ENCODE results near the gene OR2W1.
A peak's percentile ranks its signal among the peaks of the same experiment; 100 is the strongest.

Gene OR2W1, protein sequence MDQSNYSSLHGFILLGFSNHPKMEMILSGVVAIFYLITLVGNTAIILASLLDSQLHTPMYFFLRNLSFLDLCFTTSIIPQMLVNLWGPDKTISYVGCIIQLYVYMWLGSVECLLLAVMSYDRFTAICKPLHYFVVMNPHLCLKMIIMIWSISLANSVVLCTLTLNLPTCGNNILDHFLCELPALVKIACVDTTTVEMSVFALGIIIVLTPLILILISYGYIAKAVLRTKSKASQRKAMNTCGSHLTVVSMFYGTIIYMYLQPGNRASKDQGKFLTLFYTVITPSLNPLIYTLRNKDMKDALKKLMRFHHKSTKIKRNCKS

DNA sequence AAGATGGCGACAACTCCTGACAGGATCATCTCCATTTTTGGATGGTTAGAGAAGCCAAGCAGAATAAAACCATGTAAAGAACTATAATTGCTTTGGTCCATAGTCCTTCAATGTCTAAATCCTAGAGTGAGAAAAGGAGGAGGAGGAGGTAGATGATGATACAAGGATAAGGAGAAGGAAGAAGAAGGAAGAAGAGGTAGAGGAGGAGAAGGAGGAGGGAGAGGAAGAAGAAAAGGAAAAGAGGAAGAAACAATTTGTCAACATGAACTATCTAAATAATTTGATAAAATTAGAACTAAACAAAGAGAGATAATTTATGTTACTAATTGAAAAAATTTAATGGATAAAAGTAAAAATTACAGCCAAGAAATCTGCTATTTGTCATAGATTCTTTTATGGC, at the start of gene OR2W1:
Gene OR2W1 (minus strand): TSS at position 101 of the 400 bp plus-strand sequence. CDS start 0 bp downstream, at position 101.
- DNase-seq (ENCODE audit: low read depth in 1 of 2, low spot score in 1 of 2): no peak

DNA sequence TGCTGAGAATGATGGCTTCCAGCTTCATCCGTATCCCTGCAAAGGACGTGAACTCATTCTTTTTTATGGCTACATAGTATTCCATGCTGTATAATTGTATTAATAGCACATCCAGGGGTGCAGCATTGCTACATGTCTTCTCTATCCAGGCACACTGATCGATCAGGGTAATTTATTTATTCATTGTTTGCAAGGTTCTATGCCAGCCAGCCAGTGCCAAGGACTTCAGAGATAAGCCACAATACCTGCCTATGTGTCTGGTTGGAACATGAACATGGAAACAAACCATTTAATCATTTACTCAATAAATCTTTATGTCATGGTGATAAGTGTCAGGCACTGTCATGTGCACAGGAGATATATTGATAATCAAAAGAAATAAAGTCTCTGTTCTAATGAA, 48.0 kb upstream of the OR2W1 start:
- no peak for DNase-seq (ENCODE audit: low read depth in 1 of 2, low spot score in 1 of 2)

DNA sequence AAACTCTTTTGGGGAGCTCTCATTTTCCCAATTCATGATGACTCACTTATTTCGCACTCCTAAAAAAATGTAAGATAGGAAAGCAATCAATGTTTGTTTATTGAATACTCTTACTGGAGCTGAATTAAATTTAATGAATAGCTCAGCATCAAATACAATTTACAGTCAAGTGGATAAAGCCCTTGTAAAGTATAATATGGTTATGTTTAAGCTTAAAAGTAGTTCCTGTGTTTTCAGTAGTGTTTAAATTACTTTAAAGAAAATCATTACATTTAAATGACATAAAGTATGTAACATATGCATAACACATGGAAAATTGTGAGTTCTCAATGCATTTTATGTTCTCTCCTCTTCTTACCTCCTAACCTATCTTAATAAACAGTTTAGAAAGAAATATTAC, 42.2 kb upstream of the OR2W1 start, which contains the start of gene OR2B3:
Gene OR2B3 (minus strand): TSS at position 101 of the 400 bp plus-strand sequence. CDS start 65 bp downstream, at position 36.
- no peak for DNase-seq (ENCODE audit: low read depth in 1 of 2, low spot score in 1 of 2)

DNA sequence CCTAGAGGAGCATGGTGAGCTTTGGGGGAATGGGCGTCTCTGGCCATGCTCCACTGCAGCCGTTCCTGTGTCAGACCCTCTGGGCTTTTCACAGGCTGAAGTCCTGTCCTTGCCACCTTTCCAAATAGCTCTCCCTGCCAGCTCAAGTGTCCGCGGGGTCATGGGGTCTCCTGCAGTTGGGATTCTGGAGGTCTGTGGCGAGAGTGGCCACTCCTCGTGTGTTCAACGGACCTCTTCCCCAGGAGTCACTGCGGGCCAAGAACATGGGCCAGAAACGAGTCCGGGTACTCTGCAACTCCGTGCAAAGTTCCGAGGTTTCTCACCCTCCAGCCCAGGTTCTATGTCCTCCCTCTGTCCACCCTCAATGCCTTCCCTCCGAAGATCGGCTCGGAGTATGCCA, 37.5 kb upstream of the OR2W1 start:
- no peak for DNase-seq (ENCODE audit: low read depth in 1 of 2, low spot score in 1 of 2)

DNA sequence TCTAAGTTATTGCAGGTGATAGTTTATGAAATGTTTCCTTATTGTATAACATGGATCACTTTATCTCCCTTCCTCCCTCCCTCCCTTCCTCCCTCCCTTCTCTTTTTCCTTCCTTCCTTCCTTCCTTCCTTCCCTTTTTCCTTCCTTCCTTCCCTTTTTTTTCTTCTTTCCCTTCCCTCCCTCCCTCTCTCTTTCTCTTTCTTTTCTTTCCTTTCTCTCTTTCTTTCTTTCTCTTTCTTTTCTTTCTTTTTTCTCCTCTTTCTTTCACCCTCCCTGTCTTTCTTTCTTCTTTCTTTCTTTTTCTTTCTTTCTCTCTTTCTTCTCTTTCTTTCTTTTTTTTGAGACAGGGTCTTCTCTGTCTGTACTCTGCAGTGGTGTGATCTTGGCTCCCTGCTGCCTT, 36.3 kb upstream of the OR2W1 start:
- no peak for DNase-seq (ENCODE audit: low read depth in 1 of 2, low spot score in 1 of 2)

DNA sequence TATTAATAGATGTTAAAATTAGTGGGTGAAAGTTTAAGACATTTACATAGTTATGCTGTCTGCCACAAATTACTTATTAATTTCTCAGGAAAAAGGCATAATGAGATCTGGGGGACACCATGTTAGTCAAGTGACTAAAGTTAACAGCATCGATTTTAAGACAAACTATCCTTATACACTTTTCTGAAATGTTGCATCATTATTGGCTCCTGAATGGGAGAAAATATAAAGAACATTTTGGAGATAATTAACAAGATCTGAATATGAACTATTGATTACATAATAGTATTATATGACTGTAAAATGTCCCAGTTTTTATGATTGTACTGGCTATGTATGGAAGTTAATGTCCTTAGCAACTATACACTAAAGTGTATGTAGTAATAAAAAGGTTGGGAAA, 34.2 kb upstream of the OR2W1 start:
- no peak for DNase-seq (ENCODE audit: low read depth in 1 of 2, low spot score in 1 of 2)

DNA sequence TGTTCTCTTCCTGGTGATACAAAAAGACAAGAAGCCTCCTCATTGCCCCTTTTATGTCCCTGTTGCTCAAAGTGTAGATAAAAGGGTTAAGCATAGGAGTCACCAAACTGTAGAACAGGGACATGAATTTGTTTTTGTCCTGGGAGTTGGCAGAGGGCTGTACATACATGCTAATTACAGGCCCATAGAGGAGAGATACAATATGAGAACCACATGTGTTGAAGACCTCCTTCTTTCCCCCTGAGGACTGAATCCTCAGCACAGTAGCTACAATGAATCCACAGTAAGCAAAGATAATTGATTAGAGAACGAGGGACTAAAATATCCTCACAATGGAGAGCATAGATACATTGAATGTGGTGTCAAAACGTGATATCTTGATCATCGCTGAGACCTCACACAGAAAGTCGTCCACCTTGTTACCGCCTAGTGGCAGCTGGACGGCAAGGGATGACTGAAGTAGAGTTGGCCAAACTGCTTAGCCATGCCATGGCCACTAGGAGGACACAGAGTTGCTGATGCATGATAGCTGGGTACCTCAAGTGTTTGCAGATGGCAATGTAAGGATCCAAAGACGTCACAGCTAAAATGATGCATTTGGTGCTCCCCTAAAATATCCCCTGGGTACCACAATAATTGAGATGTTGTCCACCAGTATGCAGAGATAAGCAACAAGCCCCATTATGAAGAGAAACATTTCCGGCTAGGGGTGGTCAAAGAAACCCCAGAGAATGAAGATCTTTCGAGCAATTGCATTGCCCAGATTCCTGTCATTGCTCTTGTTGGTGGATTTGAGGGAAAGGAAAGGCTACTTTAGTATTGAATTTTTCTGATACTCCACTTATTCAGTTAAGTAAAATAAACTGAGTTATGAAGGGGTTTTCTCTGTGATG, 27.1 kb upstream of the OR2W1 start:
- no peak for DNase-seq (ENCODE audit: low read depth in 1 of 2, low spot score in 1 of 2)

DNA sequence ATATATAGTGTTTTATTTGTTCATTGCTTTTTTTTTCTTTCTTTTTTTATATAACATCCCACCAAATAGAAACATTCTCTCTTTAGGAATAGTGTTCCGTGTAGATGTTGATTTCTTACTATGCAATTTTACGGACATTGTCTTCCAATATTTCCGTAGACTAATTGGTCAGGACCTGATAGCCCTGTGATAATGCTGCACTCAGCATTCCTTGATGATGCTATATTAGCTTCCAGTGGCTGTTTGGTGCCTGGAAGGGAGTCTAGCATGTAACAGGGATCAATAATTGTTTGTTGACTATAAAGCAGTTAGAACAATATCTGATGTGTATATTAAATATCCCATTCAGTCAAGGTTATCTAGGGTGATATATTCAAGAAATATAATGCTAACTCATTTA, 6.7 kb upstream of the OR2W1 start:
- DNase-seq (ENCODE audit: low read depth in 1 of 2, low spot score in 1 of 2): no peak

DNA sequence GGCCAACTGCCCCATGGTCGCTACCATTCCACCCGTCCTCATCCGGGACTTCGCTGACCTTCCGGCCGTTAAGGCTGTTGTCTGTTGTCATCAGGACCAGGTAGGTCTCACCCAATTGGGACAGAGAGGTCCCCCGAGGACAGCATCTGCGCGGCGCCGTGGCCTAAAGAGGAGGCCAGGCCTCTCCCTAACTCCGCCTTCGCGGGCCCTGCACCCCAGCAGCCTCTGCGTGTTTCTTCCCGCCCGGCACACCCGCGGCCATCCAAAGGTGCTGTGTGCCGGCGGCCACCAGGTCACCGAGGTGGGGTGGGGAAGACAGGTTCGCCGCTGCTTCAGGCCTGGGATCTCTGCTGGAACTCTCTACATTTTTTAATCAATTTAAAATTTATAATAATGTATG, 9.0 kb downstream of the OR2W1 start:
- DNase-seq (ENCODE audit: low read depth in 1 of 2, low spot score in 1 of 2): no peak

DNA sequence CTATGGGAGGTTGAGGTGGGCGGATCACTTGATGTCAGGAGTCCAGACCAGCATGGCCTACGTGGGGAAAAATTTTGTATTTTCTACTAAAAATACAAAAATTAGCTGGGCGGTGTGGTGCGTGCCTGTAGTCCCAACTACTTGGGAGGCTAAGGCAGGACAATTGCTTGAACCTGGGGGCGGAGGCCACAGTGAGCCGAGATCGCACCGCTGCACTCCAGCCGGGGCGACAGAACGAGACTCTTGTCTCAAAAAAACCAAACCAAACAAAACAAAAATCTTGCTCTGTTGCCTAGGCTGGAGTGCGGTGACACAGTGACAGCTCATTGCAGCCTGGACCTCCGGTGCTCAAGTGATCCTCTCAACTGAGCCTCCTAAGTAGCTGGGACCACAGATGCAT, 16.2 kb downstream of the OR2W1 start:
- DNase-seq (ENCODE audit: low read depth in 1 of 2, low spot score in 1 of 2): no peak

DNA sequence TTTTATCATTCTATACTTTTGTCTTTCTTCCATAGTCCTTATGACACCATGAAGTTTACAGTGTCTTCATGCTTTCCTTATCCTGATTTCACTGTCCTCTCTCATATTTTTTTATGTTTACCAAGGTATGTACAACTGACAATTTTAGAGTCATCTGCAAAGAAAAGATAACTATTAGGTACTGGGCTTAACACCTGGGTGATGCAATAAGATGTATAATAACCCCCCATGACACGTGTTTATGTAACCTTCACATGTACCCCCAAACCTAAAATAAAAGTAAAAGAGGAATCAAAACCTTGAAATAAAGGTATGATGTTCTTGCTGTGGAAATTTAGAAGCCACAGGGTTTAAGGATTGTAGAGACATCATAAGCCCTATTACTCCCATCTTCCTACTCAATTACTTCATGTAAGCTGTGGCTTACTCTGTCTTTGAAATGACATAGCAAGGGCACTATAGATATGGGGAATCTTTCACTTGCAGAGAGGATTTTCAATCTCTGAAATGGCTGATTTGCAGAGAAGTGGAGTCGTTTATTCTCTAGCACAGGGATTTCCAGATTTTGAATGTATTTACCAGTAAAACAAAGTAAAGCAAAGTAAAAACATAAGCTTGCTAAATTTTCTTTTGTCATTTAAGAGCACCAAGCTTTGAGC, 18.9 kb downstream of the OR2W1 start:
- no peak for DNase-seq (ENCODE audit: low read depth in 1 of 2, low spot score in 1 of 2)

DNA sequence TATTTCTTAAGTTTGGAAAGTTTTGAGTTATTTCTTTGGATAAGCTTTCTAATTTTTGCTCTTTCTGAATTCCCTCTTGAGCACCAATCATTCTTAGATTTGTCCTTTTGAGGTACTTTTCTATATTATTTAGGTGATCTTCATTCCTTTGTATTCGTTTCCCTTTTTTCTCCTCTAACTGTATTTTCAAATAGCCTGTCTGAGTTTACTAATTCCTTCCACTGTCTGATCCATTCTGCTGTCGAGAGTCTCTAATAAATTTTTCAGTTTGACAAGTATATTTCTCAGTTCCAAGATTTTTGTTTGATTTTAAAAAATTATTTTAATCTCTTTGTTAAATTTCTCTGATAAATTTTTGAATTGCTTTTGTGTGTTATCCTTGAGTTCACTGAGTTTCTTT, 23.5 kb downstream of the OR2W1 start:
- no peak for DNase-seq (ENCODE audit: low read depth in 1 of 2, low spot score in 1 of 2)

DNA sequence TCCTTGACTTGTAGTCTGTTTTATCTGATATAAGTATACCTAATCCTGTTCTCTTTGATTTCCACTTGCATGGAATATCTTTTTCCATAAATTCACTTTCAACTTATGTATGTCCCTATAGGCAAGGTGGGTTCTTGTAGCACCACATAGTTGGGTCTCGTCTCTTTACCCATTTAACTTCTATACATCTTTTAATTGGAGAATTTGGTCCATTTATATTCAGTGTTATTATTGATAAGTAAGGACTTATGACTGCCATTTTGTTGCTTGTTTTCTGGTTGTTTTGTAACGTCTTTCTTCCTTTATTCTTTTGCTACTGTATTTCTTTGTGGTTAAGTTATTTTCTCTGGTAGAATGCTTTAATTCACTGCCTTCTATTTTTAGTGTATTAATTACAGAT, 25.3 kb downstream of the OR2W1 start:
- DNase-seq (ENCODE audit: low read depth in 1 of 2, low spot score in 1 of 2): no peak

DNA sequence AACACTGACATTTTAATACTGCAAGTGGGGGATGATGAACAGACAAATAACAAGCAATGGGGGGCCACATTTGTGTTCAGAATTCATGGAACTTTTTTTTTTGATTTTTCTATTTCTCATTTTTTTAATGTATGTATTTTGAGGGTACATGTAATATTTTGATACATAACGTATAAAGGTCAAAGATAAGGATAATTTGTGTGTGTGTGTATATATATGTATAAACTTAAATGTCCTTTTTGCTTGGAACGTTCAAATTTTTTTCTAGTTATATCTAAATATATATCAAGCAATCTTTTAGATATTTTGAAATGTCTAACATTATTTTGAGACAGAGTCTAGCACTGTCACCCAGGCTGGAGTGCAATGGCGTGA, 27.6 kb downstream of the OR2W1 start:
- DNase-seq (ENCODE audit: low read depth in 1 of 2, low spot score in 1 of 2): no peak

DNA sequence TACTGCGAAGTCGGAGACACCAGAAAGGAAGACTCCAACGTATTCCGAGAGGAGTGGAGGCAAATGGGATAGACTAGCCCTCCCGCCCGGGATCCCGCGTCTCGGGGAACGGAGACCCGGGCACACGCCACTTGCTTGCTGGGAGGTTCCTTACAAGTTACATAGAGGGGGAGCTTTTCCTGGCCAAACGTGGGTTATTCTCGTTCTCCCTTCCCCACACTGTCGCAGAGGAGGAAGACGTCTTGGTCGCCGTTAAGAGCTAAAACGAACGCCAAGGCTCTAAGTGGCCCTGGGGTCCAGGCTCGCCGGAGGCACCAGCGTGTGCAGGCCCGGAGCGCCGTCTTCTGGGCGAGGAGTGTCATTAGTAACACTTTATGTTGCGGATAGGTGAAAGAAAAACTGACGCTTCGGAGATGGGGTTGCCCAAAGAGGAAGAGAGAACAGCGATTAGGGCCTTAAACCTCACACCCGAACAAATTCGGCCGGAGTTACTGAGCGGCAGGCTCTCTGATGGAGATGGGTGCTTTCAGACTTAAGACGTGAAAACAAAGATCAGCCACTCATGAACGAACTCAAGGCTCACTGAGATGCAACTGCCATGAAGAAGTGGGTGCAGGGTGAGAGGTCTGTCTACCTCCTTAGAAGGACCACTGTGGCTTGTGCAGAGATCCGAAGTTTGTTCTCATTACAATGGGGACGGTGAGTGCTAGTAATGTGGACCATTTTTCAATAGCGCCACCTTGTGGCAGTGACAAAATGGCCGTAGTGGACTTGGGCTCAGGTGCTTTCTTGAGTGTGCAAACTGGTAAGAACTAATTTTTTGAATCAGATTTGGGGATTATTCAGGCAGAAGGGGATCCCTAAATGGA, 28.2 kb downstream of the OR2W1 start:
- DNase-seq (ENCODE audit: low read depth in 1 of 2, low spot score in 1 of 2): peak; percentile 60 to 65

DNA sequence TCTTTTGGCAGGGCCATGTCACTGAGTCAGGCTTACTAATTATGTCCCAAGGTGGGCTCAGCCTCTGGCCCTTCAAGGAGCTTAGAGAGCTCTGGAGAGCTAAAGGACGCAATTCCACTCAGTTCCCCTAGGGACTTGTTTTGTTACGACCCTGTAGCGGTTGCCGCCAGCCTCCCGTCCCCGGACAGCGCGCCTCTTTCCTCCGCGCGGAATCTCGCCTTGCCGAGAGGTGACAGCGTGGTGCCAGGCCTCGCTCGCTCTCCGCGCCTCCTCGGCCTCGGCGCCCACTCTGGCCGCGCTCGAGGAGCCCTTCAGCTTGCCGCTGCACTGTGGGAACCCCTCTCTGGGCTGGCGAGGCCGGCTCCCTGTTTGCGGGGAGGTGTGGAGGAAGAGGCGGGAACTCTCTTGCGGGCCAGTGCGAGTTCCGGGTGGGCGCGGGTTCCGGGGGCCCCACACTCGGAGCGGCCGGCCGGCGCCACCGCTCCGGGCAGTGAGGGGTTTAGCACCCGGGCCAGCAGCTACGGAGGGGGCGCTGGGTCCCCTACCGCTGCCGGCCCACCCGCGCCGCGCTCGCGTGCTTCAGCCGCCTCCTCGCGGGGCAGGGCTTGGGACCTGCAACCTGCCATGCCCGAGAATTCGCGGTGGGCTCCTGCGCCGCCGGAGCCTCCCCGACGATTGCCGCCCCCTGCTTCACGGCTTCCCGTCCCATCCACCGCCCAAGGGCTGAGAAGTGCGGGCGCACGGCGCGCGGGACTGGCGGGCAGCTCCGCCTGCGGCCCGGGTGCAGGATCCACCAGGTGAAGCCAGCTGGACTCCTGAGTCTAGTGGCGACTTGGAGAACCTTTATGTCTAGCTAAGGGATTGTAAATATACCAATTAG, 30.0 kb downstream of the OR2W1 start:
- no peak for DNase-seq (ENCODE audit: low read depth in 1 of 2, low spot score in 1 of 2)

DNA sequence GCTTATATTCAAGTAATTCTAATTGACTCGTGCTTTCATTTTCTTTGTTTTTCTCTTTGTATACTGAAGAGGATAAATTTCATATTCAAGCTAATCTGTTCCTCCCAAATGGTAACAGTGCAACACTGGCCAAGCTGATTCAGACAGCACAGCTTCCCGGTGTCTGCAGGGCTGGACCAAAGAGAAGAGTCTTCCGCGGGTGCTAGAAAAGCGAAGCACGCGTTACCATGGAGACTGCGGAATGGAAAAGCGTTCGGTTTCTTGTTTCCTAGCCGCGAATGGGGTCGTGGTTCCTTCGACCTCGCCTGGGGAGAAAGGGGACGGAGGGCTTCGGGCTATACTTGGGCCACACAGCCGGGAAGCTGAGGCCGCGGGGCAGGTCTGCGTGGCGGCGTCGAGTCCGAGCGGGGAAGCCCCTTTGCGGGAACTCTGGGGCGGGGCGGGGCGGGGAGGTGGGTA, 33.7 kb downstream of the OR2W1 start:
- no peak for DNase-seq (ENCODE audit: low read depth in 1 of 2, low spot score in 1 of 2)

DNA sequence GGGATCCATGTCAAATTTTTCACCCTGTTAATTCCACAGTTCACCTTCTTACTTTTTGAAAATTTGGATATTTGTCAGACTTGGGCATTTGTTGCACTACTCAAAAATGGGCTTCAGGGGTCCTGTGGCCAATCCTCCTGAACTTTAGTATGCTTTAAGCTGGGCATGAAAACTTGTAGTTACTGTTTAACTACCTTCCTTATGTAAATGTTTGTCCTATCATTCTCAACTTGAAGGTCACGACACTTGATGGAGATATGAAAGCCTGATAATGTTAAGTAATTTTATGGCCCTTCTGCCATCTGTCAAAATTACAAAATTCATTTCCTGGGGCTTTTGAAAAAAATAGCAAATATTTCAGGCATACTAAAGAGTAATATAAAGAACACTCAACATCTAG, 35.6 kb downstream of the OR2W1 start:
- DNase-seq (ENCODE audit: low read depth in 1 of 2, low spot score in 1 of 2): no peak

DNA sequence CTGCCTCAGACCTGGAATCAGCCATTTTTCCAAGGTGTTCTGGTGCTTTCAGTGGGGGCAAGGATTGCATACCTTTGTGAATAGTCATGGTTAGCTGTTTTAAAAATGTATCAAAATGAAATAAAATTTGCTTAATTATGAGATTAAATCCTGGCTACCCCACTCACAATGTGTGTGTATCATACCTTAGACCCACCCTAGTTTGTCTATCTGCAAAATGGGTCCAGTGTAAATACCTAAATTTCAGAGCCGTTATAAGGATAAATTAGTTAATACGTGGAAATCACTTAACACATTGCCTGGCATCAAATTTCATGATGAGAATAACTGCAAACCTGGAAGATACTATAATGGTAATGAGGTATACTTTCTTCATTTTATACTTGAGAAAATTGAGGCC, 36.9 kb downstream of the OR2W1 start:
- no peak for DNase-seq (ENCODE audit: low read depth in 1 of 2, low spot score in 1 of 2)
